GM19025 (cell line): Measurements from ENCODE around the gene CTAGE8.
"Not testable (repeated sequence)": the region's sequence is repeated elsewhere in the genome, so short reads cannot be mapped to it uniquely, and the experiment has no call there.

Experiments used
- ATAC-seq: cut with Tn5 transposase; IDR thresholded peaks from one replicate; pipeline ENCODE4 v1.9.1; 2021; ENCODE audit warnings: mild to moderate bottlenecking, low read depth, moderate library complexity; ENCODE audit not compliant: unreplicated experiment

Gene CTAGE8

GRCh38 chr7:144262128-144262527 lies 7.0 kb downstream of the CTAGE8 start:
- not testable (repeated sequence) for ATAC-seq

DNA sequence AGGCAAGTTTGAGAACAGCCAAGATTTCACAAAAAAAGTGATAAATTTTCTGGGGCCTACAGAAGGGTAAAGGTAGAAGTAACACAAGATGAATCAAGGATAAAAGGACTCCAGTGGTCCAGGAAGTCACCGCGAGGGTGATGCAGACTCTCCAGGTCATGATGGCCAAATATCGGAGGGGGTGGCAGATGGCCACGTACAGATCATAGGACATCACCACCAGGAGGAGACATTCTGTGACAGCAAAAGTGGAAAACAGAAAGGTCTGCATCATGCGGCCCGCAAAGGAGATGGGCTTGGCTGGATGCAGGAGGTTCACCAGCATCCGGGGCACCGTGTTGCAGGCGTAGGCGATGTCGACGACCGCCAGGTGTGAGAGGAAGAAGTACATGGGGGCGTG lies 10.0 kb downstream of the CTAGE8 start:
- ATAC-seq = not testable (repeated sequence)

- ATAC-seq = no peak
These were observed 13.0 kb downstream of the CTAGE8 start for GRCh38 chr7:144256112-144256511.

- no peak for ATAC-seq
These were observed 13.6 kb downstream of the CTAGE8 start for GRCh38 chr7:144255471-144255897.

- not testable (repeated sequence) for ATAC-seq
These were observed 16.8 kb downstream of the CTAGE8 start for GRCh38 chr7:144252307-144252706.

DNA sequence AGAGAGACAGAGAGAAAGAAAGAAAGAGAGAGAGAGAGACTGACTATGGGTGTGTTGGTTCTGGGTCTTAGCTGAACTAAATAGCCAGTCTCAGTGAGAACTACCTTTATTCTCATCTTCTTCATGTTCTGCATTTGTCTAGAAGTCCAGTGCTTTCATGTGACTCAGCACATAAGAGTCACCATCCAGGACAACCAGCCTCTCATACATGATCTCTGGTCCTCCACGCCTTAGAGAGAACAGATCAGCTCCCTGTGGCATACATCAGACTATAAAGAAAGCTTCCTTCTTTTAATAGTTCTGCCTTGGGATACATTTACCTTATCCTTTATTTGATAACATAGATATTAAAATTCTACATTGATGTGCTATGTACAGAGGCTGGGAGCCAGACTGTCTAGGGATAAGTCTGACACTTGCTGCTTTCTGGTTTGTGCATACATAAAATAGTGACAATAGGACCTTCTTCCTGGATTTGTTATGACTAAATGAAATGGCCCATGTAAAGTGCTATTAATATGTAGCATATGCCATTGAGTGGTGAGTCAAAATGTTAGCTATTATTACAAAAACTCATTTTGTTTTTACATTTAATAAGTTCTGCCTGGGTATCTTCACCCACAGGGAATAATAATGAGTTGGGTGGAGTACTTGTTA lies 21.3 kb downstream of the CTAGE8 start:
- not testable (repeated sequence) for ATAC-seq

DNA sequence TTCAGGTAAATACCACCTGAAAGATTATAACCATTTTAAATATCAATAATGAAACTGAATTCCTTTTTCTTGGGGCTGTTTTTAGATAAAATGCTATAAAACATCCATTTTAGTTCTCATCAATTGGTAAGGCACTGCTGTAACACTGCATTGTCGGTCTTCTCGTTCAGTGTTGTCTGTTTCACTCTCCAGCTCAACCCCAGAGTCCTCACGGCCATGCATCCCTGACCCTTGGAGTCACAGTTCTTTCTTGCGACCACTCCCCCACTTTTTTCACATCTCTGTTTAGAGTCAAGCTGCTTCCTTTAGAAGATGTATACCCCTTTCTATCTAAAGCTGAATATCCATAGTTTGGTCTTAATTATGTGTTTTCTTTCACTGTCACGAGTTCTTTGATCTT lies 22.1 kb downstream of the CTAGE8 start:
- not testable (repeated sequence) for ATAC-seq

- not testable (repeated sequence) for ATAC-seq
These were observed 23.7 kb downstream of the CTAGE8 start for GRCh38 chr7:144245372-144245771.

GRCh38 chr7:144239365-144239764 lies 29.7 kb downstream of the CTAGE8 start, which contains the start of gene OR2A42:
OR2A42 (minus strand) TSS chr7:144239605; CDS start chr7:144232843, 6,762 bp downstream.
- ATAC-seq = not testable (repeated sequence)

GRCh38 chr7:144238530-144239082 lies 30.5 kb downstream of the CTAGE8 start:
- not testable (repeated sequence) for ATAC-seq

DNA sequence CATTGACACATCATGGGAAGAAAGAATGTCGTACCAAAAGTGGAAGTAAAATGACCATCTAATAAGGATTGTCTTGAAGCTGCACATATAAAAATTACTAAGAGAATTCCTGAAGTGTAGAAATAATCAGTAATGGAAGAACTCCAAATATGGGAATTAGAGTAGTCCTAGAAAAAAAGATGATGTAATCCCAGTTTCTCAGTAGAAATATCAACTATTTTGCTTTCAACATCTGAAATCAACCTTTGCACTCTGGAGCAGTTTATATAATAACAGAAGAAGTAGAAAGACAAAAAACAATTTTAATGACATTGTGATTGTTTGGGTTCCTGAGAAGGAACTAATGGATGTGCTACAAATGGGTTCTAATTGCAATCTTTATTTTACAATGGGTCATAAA lies 36.0 kb downstream of the CTAGE8 start:
- ATAC-seq = not testable (repeated sequence)

DNA sequence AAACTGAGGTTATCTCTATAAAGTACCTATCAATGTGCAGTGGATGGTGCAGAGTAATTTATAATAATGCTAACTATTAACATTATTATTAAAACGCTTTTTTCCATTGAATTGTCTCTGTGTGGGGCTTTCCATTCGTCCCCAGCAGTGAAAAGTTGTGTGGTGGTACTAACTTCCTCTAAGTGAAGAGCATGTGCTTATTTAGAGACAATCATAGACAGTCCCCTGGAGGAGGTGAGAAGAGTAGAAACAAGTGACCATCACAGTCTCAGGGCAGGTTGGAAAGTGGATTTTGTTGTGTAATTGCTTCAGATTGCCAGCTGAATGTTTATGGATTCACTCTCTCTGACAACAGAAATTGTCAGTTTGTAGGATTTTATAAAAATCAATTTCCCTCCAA lies 38.1 kb downstream of the CTAGE8 start:
- ATAC-seq = not testable (repeated sequence)

- ATAC-seq = not testable (repeated sequence)
These were observed 40.3 kb downstream of the CTAGE8 start for GRCh38 chr7:144228810-144229209.

- not testable (repeated sequence) for ATAC-seq
These were observed 42.2 kb downstream of the CTAGE8 start for GRCh38 chr7:144226866-144227265.

GRCh38 chr7:144223675-144224074 lies 45.4 kb downstream of the CTAGE8 start:
- not testable (repeated sequence) for ATAC-seq

DNA sequence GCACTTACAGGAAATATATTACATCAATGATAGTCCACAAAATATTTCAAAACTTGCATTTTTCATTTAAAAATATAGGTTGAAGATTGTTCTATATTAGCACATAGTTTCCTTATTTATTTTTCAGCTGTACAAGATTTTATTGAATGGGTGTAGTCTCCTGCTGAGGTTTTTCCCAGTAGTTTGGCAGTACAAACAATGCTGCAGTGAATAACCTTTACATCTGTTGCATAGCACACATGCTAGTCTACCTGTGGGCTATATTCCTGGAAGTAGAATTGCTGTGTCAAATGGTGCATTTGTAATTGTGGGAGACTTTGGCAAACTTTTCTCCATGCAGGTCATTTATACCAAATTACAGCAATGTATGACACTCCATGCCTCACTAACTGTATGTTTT lies 48.6 kb downstream of the CTAGE8 start:
- ATAC-seq = not testable (repeated sequence)

DNA sequence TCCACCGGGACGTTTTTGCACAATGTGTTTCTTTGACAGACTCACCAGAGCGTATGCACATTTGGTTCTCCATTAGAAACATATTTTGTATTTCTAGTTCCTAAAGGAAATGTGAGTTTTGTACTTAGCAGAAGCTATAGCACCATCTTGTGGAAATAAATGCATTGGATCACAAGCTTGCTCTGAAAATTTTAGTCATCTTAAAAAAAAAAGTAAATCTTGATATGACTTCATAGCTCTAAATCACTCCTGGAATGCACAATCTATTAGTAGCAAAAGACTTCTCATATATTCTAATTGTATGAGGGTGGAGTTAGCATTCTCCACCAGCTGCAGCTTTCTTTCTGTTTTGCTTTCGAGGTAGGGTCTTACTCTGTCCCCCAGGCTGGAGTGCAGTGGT lies 49.9 kb downstream of the CTAGE8 start:
- ATAC-seq = not testable (repeated sequence)

GRCh38 chr7:144218581-144218980 lies 50.5 kb downstream of the CTAGE8 start:
- not testable (repeated sequence) for ATAC-seq

DNA sequence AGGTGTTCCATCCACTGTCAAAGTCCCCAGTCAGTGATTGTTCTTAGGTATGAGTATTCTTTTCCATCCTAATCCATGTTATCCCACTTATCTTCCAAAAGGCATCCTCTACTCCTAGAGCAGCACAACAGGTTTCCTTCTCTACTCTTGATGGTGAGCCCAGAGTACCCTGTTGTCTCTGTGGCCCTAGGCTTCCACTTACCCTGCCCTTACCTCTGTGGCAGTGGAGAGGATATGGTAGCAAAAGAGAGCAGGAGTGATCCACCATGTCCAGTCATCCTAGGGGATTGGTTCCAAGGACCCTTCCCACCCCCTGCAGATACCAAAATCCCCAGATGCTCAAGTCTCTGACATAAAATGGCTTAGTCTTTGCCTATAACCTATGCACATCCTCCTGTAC lies 51.9 kb downstream of the CTAGE8 start:
- ATAC-seq = not testable (repeated sequence)
